K562 (cell line): ENCODE data around the gene ANKRD13D. TPM values are rescaled to one million over a fixed set of nuclear protein-coding genes. Genes with fewer than 3 reads are reported as not detected.

Experiments
- ATAC-seq: fragments of 200-7000 bp; cut with Tn5 transposase; 3 replicates; pipeline ENCODE4 v1.9.1; 2020; ENCODE audit warnings: moderate library complexity
- BruUV-seq: library from RNA; stranded (reverse); fragments of 400-500 nt; replicated peaks from 2 replicates; lab custom pipeline; 2021; lab: Mats Ljungman, UMichigan
- CTCF ChIA-PET: fragments of 300-600 bp; formaldehyde crosslinking; extraction: SDS; loops from one replicate; lab custom pipeline; 2021; ENCODE audit warnings: low intra/inter-chr PET ratio; lab: Yijun Ruan, JAX
- POLR2A ChIA-PET: fragments of 300-600, 350-650 bp; sonication (Branson Sonifier 250); formaldehyde crosslinking; extraction: SDS; loops from one replicate; lab custom pipeline; 2021; ENCODE audit warnings: antibody characterized with exemption, inconsistent platforms; lab: Yijun Ruan, JAX
- DNase-seq, 4 experiments: peaks; one replicate each; pipeline versions ENCODE4 v3.0.0 to v3.0.0-alpha.2; 2011 to 2018; ENCODE audit warnings: low spot score in 3 of 4, mixed read lengths in 3 of 4; ENCODE audit errors: extremely low read depth in 1 of 4
- FAIRE-seq: peaks from 2 replicates; lab custom pipeline; 2011; peaks lifted over from hg19 to GRCh38; lab: Jason Lieb, UNC
- H2AFZ ChIP-seq: 2 replicates; pipeline ENCODE4 v1.6.0; 2011; ENCODE audit warnings: low read depth, low read length, control low read depth, inconsistent platforms
- H3K27ac ChIP-seq: fragments of 200-600 bp; 3 replicates; pipeline ENCODE4 v1.8.0; 2011; ENCODE audit warnings: low read depth, mild to moderate bottlenecking, control low read depth, inconsistent platforms, low read length, moderate library complexity, mixed read lengths; ENCODE audit errors: extremely low read depth
- H3K27me3 ChIP-seq, 2 experiments: fragments of 300-600 bp in 1 of 2; 2 replicates in 1 of 2; 3 replicates in 1 of 2; pipeline versions ENCODE4 v1.6.0 to v1.8.0; 2011; ENCODE audit warnings: inconsistent platforms in 2 of 2, low read length in 2 of 2, mild to moderate bottlenecking in 1 of 2, mixed read lengths in 1 of 2, moderate library complexity in 1 of 2; ENCODE audit not compliant: control insufficient read depth in 2 of 2, insufficient read depth in 2 of 2
- H3K36me3 ChIP-seq: fragments of 300-600 bp; 3 replicates; pipeline ENCODE4 v1.8.0; 2011; ENCODE audit warnings: mild to moderate bottlenecking, low read length, inconsistent platforms; ENCODE audit not compliant: control insufficient read depth, insufficient read depth
- H3K4me1 ChIP-seq, 2 experiments: fragments of 200-600 bp in 1 of 2; replicated peaks in 1 of 2; 2 replicates in 1 of 2; 3 replicates in 1 of 2; pipeline versions ENCODE4 v1.5.1 to v1.8.0; 2011; ENCODE audit warnings: inconsistent platforms in 2 of 2, low read length in 2 of 2, mild to moderate bottlenecking in 1 of 2, mixed read lengths in 1 of 2, moderate library complexity in 1 of 2; ENCODE audit not compliant: control insufficient read depth in 2 of 2, insufficient read depth in 2 of 2
- H3K4me2 ChIP-seq: 2 replicates; pipeline ENCODE4 v1.6.1; 2011; ENCODE audit warnings: low read length, control low read depth, inconsistent platforms, mixed read lengths; ENCODE audit not compliant: insufficient read depth
- H3K4me3 ChIP-seq: fragments of 200-600 bp; sonication (generic), shearing (Covaris generic); 2 replicates; pipeline ENCODE4 v1.5.1; 2016; ENCODE audit warnings: control low read depth, inconsistent platforms
- H3K79me2 ChIP-seq: fragments of 200-600 bp; 3 replicates; pipeline ENCODE4 v1.8.0; 2011; ENCODE audit warnings: low read length, inconsistent platforms; ENCODE audit not compliant: control insufficient read depth, insufficient read depth
- H3K9ac ChIP-seq, 2 experiments: 2 replicates each; pipeline versions ENCODE4 v1.6.0 to v1.6.1; 2011; ENCODE audit warnings: low read depth in 2 of 2, low read length in 2 of 2, control low read depth in 1 of 2, inconsistent platforms in 1 of 2, mild to moderate bottlenecking in 1 of 2, mixed read lengths in 1 of 2; ENCODE audit not compliant: insufficient read depth in 1 of 2
- H3K9me1 ChIP-seq: one replicate; pipeline ENCODE4 v1.6.0; 2011; ENCODE audit warnings: inconsistent platforms, mild to moderate bottlenecking, low read length, moderate library complexity; ENCODE audit not compliant: control insufficient read depth, insufficient read depth
- H3K9me3 ChIP-seq: replicated peaks from 2 replicates; pipeline ENCODE4 v1.5.1; 2011; ENCODE audit warnings: low read depth, low read length, inconsistent platforms; ENCODE audit not compliant: control insufficient read depth, insufficient read depth
- H4K20me1 ChIP-seq: replicated peaks from 2 replicates; pipeline ENCODE4 v1.6.1; 2011; ENCODE audit warnings: low read length, inconsistent platforms, mixed read lengths; ENCODE audit not compliant: control insufficient read depth, insufficient read depth
- ATF1 ChIP-seq, 2 experiments: fragments of 450-650 bp in 1 of 2; IDR thresholded peaks; 2 replicates each; pipeline ENCODE4 v1.6.1; 2016; ENCODE audit warnings: missing compliant biosample characterization in 1 of 2, missing genetic modification characterization in 1 of 2
- CTBP1 ChIP-seq: fragments of 450-650 bp; IDR thresholded peaks from 2 replicates; pipeline ENCODE4 v1.6.1; 2016; ENCODE audit warnings: borderline replicate concordance
- IRF9 ChIP-seq: fragments of 450-650 bp; IDR thresholded peaks from 2 replicates; pipeline ENCODE4 v1.6.1; 2016; ENCODE audit warnings: missing biosample characterization, missing genetic modification characterization
- PHF20 ChIP-seq: fragments of 450-650 bp; IDR thresholded peaks from 2 replicates; pipeline ENCODE4 v1.6.1; 2018; ENCODE audit not compliant: partially characterized antibody
- PRDM10 ChIP-seq: fragments of 450-650 bp; IDR thresholded peaks from 2 replicates; pipeline ENCODE4 v1.6.1; 2018; ENCODE audit not compliant: partially characterized antibody
- SMAD4 ChIP-seq: fragments of 250-450 bp; sonication (Bioruptor Pico); conservative IDR thresholded peaks from 2 replicates; pipeline ENCODE4 v1.8.0; 2021; ENCODE audit warnings: inconsistent platforms, mild to moderate bottlenecking, moderate library complexity
- ZFP91 ChIP-seq: sonication (generic); formaldehyde crosslinking; IDR thresholded peaks from 2 replicates; pipeline ENCODE4 v1.8.0; 2022; ENCODE audit warnings: mild to moderate bottlenecking, missing genetic modification reagents
- ZKSCAN1 ChIP-seq: fragments of 150-350 bp; IDR thresholded peaks from 2 replicates; pipeline ENCODE4 v1.6.1; 2016; ENCODE audit warnings: low read depth, low read length
- ZNF143 ChIP-seq: sonication (generic); formaldehyde crosslinking; IDR thresholded peaks from 2 replicates; pipeline ENCODE4 v1.9.0; 2022; ENCODE audit warnings: mild to moderate bottlenecking, missing genetic modification reagents
- ZNF395 ChIP-seq: fragments of 200-800 bp; sonication (Bioruptor generic); IDR thresholded peaks from 2 replicates; pipeline ENCODE4 v1.6.1; 2017; ENCODE audit warnings: missing genetic modification characterization, missing compliant biosample characterization
- ZSCAN29 ChIP-seq: fragments of 450-650 bp; IDR thresholded peaks from 2 replicates; pipeline ENCODE4 v1.6.1; 2017
- WGBS: fragments of 100-300 bp; shearing (Covaris generic); methylation state at CpG from one replicate; pipeline ENCODE4 v1.1.6; 2016; ENCODE audit warnings: low coverage, mixed read lengths; ENCODE audit not compliant: insufficient coverage; ENCODE audit errors: missing lambda C conversion rate; 5-methylcytosine and 5-hydroxymethylcytosine counted together
- in situ Hi-C: fragments of 300-500 bp; cut with MboI; formaldehyde crosslinking; loops from 4 replicates; pipeline ENCODE4 v1.15.0; 2018; ENCODE audit warnings: inconsistent platforms, mixed read lengths
- intact Hi-C: fragments of 100-400 bp; cut with micrococcal nuclease; formaldehyde crosslinking; loops from 2 replicates; pipeline ENCODE4 v1.14.2; 2022
- polyA plus RNA-seq, 8 experiments: library from polyadenylated mRNA; depleted of rRNA in 4 of 8; stranded (reverse) in 5 of 8; unstranded in 3 of 8; fragments of >200 nt; fragmentation: Nextera tagmentation in 2 of 8; fragmentation: Illumina TruSeq in 1 of 8; extraction: Ambion mirVana in 2 of 8; extraction: Trizol in 1 of 8; gene quantifications; 2 replicates each; pipeline versions ENCODE4 v1.2.1 to v1.2.3, GENCODE V29; 2011 to 2014; ENCODE audit warnings: inconsistent platforms in 1 of 8, missing spikeins in 1 of 8
- total RNA-seq, 7 experiments: library from RNA; depleted of rRNA in 6 of 7; stranded (reverse); fragments of >200 nt in 6 of 7; fragmentation: Illumina TruSeq in 2 of 7; extraction: Trizol in 2 of 7; gene quantifications; 2 replicates each; pipeline versions ENCODE4 v1.2.1 to v1.2.3, GENCODE V29; 2011 to 2021; ENCODE audit warnings: low replicate concordance in 1 of 7

The ANKRD13D gene
- total and polyA plus RNA-seq, 9 of the 15 experiments (the other 6 are each of a cell fraction or from before 2014, with no cell fraction given) = 0.94 to 40.9 (median 22.4) TPM

GRCh38 chr11:67262731-67263675, 26.1 kb upstream of the ANKRD13D start:
- Histone ChIP-seq H4K20me1 (no peaks in the 10 kb centered on the region), H3K36me3 (peaks cover 7% of the 10 kb centered on the region; the same call in 2 of the 3 replicates), H3K9me1 (peaks cover 3% of the 10 kb centered on the region), H3K9me3 (no peaks in the 10 kb centered on the region), H3K4me2 (peak overlapping the region; percentile 73), H3K4me3 (no peak overlapping the region), H3K27ac (peak overlapping the region; percentile 70), H3K27me3 (no peaks in the 10 kb centered on the region), H3K79me2 (peaks cover 18% of the 10 kb centered on the region), H3K9ac (peak overlapping the region; percentile 28 to 56; a peak in 2 of 4 replicates), H2AFZ (peak overlapping the region; percentile 96), H3K4me1 (peaks cover 28 to 47% of the 10 kb centered on the region in 2 experiments)
- FAIRE-seq (peak; percentile 99), DNase-seq (peak; percentile 80 to 89 (median 84)), ATAC-seq (peak; percentile 81)
- WGBS = 54% methylated on average over 21 of the region's 22 CpGs
- CTCF ChIA-PET = interaction anchor here (0.7 to 1.7 kb wide), 4 partner anchors 26 to 121 kb away, joined by 3 to 7 read pairs (median 5); no protein-coding TSS in a partner anchor
- no TSS peak for BruUV-seq
- in situ Hi-C loops (loop anchor here (5.0 kb wide), 1 partner anchor 119 kb away; no protein-coding TSS in a partner anchor), intact Hi-C loops (loop anchor here (1.0 to 5.0 kb wide), 3 partner anchors 54 to 181 kb away; no protein-coding TSS in a partner anchor)
- POLR2A ChIA-PET = interaction anchor here (0.8 to 1.8 kb wide), 9 partner anchors 9 to 172 kb away, joined by 3 to 9 read pairs (median 4); no protein-coding TSS in a partner anchor
- TF ChIP-seq ZFP91 (0 out of 2 replicates have a peak, but pooled peaks have one; percentile 49), PHF20 (peak; percentile 93), ZNF143 (CRISPR knock-in tag) (peak; percentile 20; the same call in 1 of the 2 replicates), ATF1 (CRISPR knock-in tag; IDR thresholded peaks at IDR 0.05) (no peak), ATF1 (tag; IDR thresholded peaks at IDR 0.05) (0 out of 2 replicates have a peak, but pooled peaks have one; percentile 12), CTBP1 (peak; percentile 34; the same call in 1 of the 2 replicates), ZNF395 (CRISPR knock-in tag) (peak; percentile 47; the same call in 1 of the 2 replicates), ZSCAN29 (no peak), IRF9 (no peak), ZKSCAN1 (no peak), SMAD4 (CRISPR knock-in tag) (peak; percentile 48; the same call in 1 of the 2 replicates), PRDM10 (peak; percentile 73)
